RKO (cell line): ENCODE data around the gene DENND6A.
"Not testable (repeated sequence)": the region's sequence is repeated elsewhere in the genome, so short reads cannot be mapped to it uniquely, and the experiment has no call there.

ENCODE experiments used
- DNase-seq: peaks from one replicate; pipeline ENCODE4 v3.0.0-alpha.2; 2016; ENCODE audit warnings: low spot score

The DENND6A gene

GRCh38 chr3:57694146-57694545, 1.3 kb upstream of the DENND6A start:
- DNase-seq, result no peak

GRCh38 chr3:57692133-57692395, 813 bp downstream of the DENND6A start:
- not testable (repeated sequence) for DNase-seq

- DNase-seq, result peak; percentile 49
Observed at GRCh38 chr3:57691411-57692132, 1.3 kb downstream of the DENND6A start.

- no peak for DNase-seq
Observed at GRCh38 chr3:57689367-57690053, 3.4 kb downstream of the DENND6A start.

GRCh38 chr3:57688291-57688690, 4.6 kb downstream of the DENND6A start:
- DNase-seq, result no peak

- DNase-seq, result no peak
Observed at GRCh38 chr3:57683286-57683685, 9.6 kb downstream of the DENND6A start.

GRCh38 chr3:57682284-57682683, 10.6 kb downstream of the DENND6A start:
- peak; percentile 38 for DNase-seq

GRCh38 chr3:57681691-57682090, 11.2 kb downstream of the DENND6A start:
- DNase-seq, result no peak

- no peak for DNase-seq
Observed at GRCh38 chr3:57680046-57680445, 12.8 kb downstream of the DENND6A start.

- DNase-seq, result no peak
Observed at GRCh38 chr3:57675530-57675929, 17.3 kb downstream of the DENND6A start.

- DNase-seq, result no peak
Observed at GRCh38 chr3:57673156-57673555, 19.7 kb downstream of the DENND6A start.

GRCh38 chr3:57670543-57670942, 22.3 kb downstream of the DENND6A start:
- no peak for DNase-seq

GRCh38 chr3:57661404-57661803, 31.5 kb downstream of the DENND6A start:
- DNase-seq, result no peak

GRCh38 chr3:57659806-57660439, 33.0 kb downstream of the DENND6A start:
- DNase-seq, result peak; percentile 47

GRCh38 chr3:57659004-57659673, 33.7 kb downstream of the DENND6A start:
- DNase-seq, result no peak

- no peak for DNase-seq
Observed at GRCh38 chr3:57658536-57658935, 34.3 kb downstream of the DENND6A start.

- DNase-seq, result no peak
Observed at GRCh38 chr3:57655727-57656126, 37.1 kb downstream of the DENND6A start.

- no peak for DNase-seq
Observed at GRCh38 chr3:57654267-57654666, 38.6 kb downstream of the DENND6A start.

- no peak for DNase-seq
Observed at GRCh38 chr3:57652203-57652602, 40.7 kb downstream of the DENND6A start.

GRCh38 chr3:57647292-57647940, 45.5 kb downstream of the DENND6A start:
- DNase-seq, result no peak

GRCh38 chr3:57646723-57647122, 46.2 kb downstream of the DENND6A start:
- DNase-seq, result peak; percentile 20

- no peak for DNase-seq
Observed at GRCh38 chr3:57644740-57645139, 48.1 kb downstream of the DENND6A start.
